Thoracic aorta (tissue), 2 donors: Measurements from ENCODE around the gene UNC13A. TPM values are rescaled to one million over a fixed set of nuclear protein-coding genes. Genes with fewer than 3 reads are reported as not detected.

ENCODE experiments used
- ATAC-seq: fragments of 150-250 bp; one replicate; pipeline ENCODE4 v1.8.0; 2017; ENCODE audit warnings: low read depth; ENCODE audit not compliant: insufficient number of reproducible peaks, low FRiP score
- DNase-seq: peaks from one replicate; pipeline ENCODE4 v3.0.0-alpha.2; 2020; ENCODE audit warnings: low spot score
- H3K27ac ChIP-seq, 2 donors: fragments of 200-600 bp; sonication (generic); 1 replicate in 1 of 2; 2 replicates in 1 of 2; pipeline ENCODE4 v1.5.1; 2016; ENCODE audit warnings: mild to moderate bottlenecking in 2 of 2, moderate library complexity in 2 of 2
- H3K27me3 ChIP-seq: fragments of 200-600 bp; sonication (generic); replicated peaks from 2 replicates; pipeline ENCODE4 v1.6.0; 2016; ENCODE audit warnings: mild to moderate bottlenecking; ENCODE audit not compliant: insufficient read depth
- H3K36me3 ChIP-seq: fragments of 200-600 bp; sonication (generic); one replicate; pipeline ENCODE4 v1.5.1; 2016
- H3K4me1 ChIP-seq, 2 donors: fragments of 200-600 bp; sonication (generic); 1 replicate in 1 of 2; 2 replicates in 1 of 2; pipeline versions ENCODE4 v1.5.1 to v1.6.0; 2016; ENCODE audit warnings: low read depth in 2 of 2, mild to moderate bottlenecking in 1 of 2; ENCODE audit not compliant: control insufficient read depth in 1 of 2
- H3K4me3 ChIP-seq: fragments of 200-600 bp; sonication (generic); 2 replicates; pipeline ENCODE4 v1.5.1; 2016; ENCODE audit warnings: mild to moderate bottlenecking
- H3K9me3 ChIP-seq: fragments of 200-600 bp; sonication (generic); 2 replicates; pipeline ENCODE4 v1.5.1; 2016
- total RNA-seq, 2 donors: library from RNA; depleted of rRNA; stranded (reverse); fragments of >200 nt; gene quantifications; one replicate each; pipeline versions ENCODE4 v1.1.0 to v1.2.3, GENCODE V29; 2016
- TF ChIP-seq, protein P1 (sequence below): fragments of 200-600 bp; sonication (generic); IDR thresholded peaks from one replicate; pipeline ENCODE4 v1.5.1; 2019; ENCODE audit warnings: antibody characterized with exemption

The UNC13A gene
- total RNA-seq, 2 donors from 2014 or later, result 2.1 to 7.7 TPM

DNA sequence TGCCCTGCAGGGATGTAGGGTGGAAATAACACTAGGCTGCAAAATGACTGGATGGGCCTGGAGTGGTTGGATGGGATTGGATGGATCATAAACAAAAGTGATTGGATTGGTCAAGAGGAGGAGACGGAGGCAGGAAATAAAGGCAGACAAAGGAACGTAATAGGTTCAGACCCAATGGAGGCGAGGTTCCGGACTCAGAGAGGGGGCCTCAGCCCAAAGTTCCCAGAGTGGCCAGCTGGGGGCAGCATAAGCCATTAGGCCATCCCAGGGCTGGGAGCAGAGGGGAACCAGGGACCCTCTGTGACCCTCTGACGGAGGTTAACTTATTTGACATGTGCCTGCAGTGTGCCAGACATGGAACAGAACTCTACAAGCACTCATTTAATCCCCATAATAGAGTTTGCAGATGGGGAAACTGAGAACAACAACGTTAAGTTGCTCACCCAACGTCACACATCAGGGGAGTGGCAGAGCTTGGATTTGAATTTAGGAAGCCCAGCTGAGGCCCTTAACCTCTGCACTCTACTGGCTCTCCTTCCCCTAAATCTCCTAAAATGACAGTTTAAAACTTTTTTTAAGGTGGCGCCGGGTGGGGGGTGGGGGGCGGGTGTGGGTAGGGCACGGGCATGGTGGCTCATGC lies 15.8 kb upstream of the UNC13A start:
- no peaks in the 10 kb centered on the region for H3K9me3 ChIP-seq
- H3K27ac ChIP-seq, result no peak overlapping the region
- DNase-seq, result no peak
- no peaks in the 10 kb centered on the region for H3K27me3 ChIP-seq
- H3K36me3 ChIP-seq, result no peaks in the 10 kb centered on the region
- peak; percentile 28 for ATAC-seq
- TF ChIP-seq, protein P1, sequence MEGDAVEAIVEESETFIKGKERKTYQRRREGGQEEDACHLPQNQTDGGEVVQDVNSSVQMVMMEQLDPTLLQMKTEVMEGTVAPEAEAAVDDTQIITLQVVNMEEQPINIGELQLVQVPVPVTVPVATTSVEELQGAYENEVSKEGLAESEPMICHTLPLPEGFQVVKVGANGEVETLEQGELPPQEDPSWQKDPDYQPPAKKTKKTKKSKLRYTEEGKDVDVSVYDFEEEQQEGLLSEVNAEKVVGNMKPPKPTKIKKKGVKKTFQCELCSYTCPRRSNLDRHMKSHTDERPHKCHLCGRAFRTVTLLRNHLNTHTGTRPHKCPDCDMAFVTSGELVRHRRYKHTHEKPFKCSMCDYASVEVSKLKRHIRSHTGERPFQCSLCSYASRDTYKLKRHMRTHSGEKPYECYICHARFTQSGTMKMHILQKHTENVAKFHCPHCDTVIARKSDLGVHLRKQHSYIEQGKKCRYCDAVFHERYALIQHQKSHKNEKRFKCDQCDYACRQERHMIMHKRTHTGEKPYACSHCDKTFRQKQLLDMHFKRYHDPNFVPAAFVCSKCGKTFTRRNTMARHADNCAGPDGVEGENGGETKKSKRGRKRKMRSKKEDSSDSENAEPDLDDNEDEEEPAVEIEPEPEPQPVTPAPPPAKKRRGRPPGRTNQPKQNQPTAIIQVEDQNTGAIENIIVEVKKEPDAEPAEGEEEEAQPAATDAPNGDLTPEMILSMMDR, result peak; percentile 66
- H3K4me3 ChIP-seq, result no peak overlapping the region
- no peaks in the 10 kb centered on the region for H3K4me1 ChIP-seq

DNA sequence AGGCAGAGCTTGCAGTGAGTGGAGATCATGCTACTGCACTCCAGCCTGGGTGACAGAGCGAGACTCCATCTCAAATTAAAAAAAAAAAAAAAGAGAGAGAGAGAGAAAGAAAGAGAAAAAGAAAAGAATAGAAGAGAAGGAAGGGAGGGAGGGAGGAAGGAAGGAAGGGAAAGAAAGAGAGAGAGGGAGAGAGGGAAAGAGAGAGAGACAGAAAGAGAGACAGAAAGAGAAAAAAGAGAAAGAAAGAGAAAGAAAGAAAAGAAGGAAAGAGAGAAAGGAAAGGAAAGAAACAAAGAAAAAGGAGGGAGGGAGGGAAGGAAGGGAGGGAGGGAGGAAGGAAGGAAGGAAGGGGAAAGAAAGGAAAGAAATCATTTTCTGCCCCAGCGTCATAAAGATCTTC lies 7.0 kb upstream of the UNC13A start:
- DNase-seq, result no peak
- H3K27me3 ChIP-seq, result no peaks in the 10 kb centered on the region
- no peak overlapping the region for H3K4me3 ChIP-seq
- H3K36me3 ChIP-seq, result no peaks in the 10 kb centered on the region
- TF ChIP-seq, protein P1, result no peak
- no peaks in the 10 kb centered on the region for H3K4me1 ChIP-seq
- H3K27ac ChIP-seq, result no peak overlapping the region
- no peak for ATAC-seq
- no peaks in the 10 kb centered on the region for H3K9me3 ChIP-seq

DNA sequence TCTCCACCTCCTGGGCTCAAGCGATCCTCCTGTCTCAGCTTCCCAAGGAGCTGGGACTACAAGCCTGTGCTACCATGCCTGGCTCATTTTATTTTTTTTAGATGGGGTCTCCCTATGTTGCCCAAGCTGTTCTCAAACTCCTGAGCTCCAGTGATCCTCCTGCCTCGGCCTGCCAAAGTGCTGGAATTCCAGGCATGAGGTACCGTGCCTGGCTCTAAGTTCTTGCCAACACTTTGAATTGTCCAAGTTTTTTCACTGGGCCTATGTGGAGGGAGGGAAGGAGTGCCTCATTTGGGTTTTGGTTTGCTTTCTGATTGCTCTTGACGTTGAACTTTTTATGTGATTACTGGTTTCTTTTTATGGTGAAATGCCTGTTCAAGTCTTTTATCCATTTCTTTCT lies 4.4 kb upstream of the UNC13A start:
- H3K27me3 ChIP-seq, result no peaks in the 10 kb centered on the region
- ATAC-seq, result no peak
- TF ChIP-seq, protein P1, result no peak

DNA sequence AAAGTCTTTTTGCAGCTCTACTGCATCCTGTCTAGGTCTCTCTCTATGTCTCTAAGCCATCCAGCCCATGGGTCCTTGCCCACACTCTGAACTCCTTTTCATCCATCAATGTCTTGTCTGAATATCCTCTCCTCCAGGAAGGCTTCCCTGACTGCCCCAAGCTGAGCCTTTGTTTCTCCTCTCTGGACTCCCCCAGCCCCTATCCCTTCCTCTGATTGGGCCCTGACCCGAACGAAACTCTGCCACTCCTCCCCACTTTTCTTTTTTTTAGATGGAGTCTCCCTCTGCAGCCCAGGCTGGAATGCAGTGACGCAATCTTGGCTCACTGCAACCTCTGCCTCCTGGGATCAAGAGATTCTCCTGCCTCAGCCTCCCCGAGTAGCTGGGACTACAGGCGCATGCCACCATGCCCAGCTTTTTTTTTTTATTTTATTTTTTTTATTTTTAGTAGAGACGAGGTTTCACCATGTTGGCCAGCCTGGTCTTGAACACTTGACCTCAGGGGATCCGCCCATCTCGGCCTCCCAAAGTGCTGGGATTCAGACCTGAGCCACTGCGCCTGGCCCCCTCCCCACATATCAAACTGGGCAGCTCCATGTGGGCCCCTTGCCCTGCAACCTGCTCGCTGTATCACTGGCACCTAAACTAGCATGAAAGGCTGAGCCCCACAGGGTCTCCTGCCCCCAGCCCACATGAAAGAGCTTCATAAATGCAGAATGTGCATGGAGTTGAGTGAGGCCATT lies 870 bp upstream of the UNC13A start:
- H3K27ac ChIP-seq, result no peak overlapping the region
- no peaks in the 10 kb centered on the region for H3K9me3 ChIP-seq
- H3K36me3 ChIP-seq, result no peaks in the 10 kb centered on the region
- ATAC-seq (no peak), DNase-seq (no peak)
- peaks cover 11 to 16% of the 10 kb centered on the region in 2 donors for H3K4me1 ChIP-seq
- peaks cover 7% of the 10 kb centered on the region for H3K27me3 ChIP-seq
- TF ChIP-seq, protein P1, result no peak
- H3K4me3 ChIP-seq, result no peak overlapping the region

More for the DNA sequence above, 4.4 kb upstream of the UNC13A start:
- no peak overlapping the region for H3K4me3 ChIP-seq
- H3K9me3 ChIP-seq, result no peaks in the 10 kb centered on the region
- DNase-seq, result no peak
- H3K27ac ChIP-seq, result no peak overlapping the region
- peaks cover 4% of the 10 kb centered on the region in 2 donors for H3K4me1 ChIP-seq
- H3K36me3 ChIP-seq, result no peaks in the 10 kb centered on the region

DNA sequence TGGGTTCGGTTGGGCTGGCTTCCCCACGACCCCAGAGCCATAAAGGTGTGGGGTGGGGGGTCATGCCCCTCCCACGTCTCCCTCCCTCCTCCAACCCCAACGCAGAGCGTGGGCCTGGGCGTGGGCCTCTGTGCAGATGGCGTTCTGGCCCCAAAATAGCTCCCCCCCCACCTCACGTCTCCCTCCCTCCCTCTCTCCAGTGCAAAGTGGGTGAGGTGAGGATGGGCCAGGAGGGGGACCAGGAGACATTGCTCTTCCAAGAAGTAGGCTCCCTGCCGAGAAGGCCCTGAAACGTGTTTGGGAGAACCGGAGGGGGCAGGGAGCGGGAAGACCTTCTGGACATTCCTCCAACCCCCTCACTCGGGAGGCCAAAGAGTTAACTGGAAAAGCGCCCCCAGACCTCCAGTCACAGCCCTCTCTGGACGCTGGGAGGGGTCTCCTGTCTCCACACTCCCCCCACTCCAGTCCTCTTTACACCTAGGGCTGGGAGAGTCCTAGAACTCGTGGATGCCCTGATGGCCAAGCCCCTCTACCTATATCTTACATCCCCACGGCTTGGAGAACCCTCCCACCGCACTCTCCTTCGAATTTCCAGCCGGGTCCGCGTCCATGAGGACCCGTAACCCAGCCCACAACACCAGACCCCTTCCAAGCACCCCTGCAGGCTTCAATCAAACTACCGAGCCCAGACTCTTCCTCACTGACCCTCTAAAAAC lies 855 bp downstream of the UNC13A start:
- Histone ChIP-seq H3K27me3 (peaks cover 7% of the 10 kb centered on the region), H3K4me3 (peak overlapping the region; percentile 63)
- no peak for ATAC-seq

More for the DNA sequence above, 855 bp downstream of the UNC13A start:
- Histone ChIP-seq H3K27ac (peak overlapping the region in 1 of 2 donors; percentile 30), H3K4me1 (peaks cover 11 to 16% of the 10 kb centered on the region in 2 donors), H3K9me3 (no peaks in the 10 kb centered on the region), H3K36me3 (no peaks in the 10 kb centered on the region)
- DNase-seq, result no peak
- TF ChIP-seq, protein P1, result no peak
